GM10248 (cell line): ENCODE data around the gene PLEKHO2.

Source experiments
- CTCF ChIA-PET: fragments of 300-600 bp; sonication (Branson Sonifier 250); formaldehyde crosslinking; extraction: SDS; loops from one replicate; lab custom pipeline; 2021; ENCODE audit warnings: antibody characterized with exemption; lab: Yijun Ruan, JAX
- POLR2A ChIA-PET: fragments of 350-650 bp; sonication (Branson Sonifier 250); formaldehyde crosslinking; extraction: SDS; loops from one replicate; lab custom pipeline; 2020; ENCODE audit warnings: antibody characterized with exemption; lab: Yijun Ruan, JAX
- DNase-seq: peaks from one replicate; pipeline ENCODE4 v3.0.0; 2012; ENCODE audit errors: extremely low spot score
- CTCF ChIP-seq: IDR thresholded peaks from 2 replicates; pipeline ENCODE4 v1.5.1; 2012; ENCODE audit warnings: mild to moderate bottlenecking, low read depth; ENCODE audit errors: extremely low read depth, missing control alignments, control extremely low read depth

The PLEKHO2 gene

GRCh38 chr15:64851503-64851840, 9.8 kb downstream of the PLEKHO2 start:
- no peak for TF ChIP-seq CTCF
- ChIA-PET POLR2A (interaction anchor here (0.6 kb wide), 1 partner anchor 10 kb away, joined by 3 read pairs; the partner anchor contains the start of gene PLEKHO2), CTCF (interaction anchor here (0.8 to 1.5 kb wide), 5 partner anchors 9 to 54 kb away, joined by 3 to 6 read pairs (median 5); no protein-coding TSS in a partner anchor)
- DNase-seq = no peak

- no peak for TF ChIP-seq CTCF
- DNase-seq = no peak
- ChIA-PET POLR2A (no interaction called here), CTCF (interaction anchor here (0.7 to 1.3 kb wide), 3 partner anchors 10 to 62 kb away, joined by 3 read pairs; no protein-coding TSS in a partner anchor)
These were observed 12.3 kb downstream of the PLEKHO2 start for GRCh38 chr15:64854041-64854440.

GRCh38 chr15:64854526-64854925, 12.8 kb downstream of the PLEKHO2 start:
- no peak for DNase-seq
- no peak for TF ChIP-seq CTCF
- POLR2A ChIA-PET = interaction anchor here (0.8 kb wide), 1 partner anchor 28 kb away, joined by 3 read pairs; no protein-coding TSS in a partner anchor
- CTCF ChIA-PET = interaction anchor here (0.7 to 1.3 kb wide), 3 partner anchors 10 to 62 kb away, joined by 3 read pairs; no protein-coding TSS in a partner anchor

- no peak for TF ChIP-seq CTCF
- POLR2A ChIA-PET = interaction anchor here (0.7 to 1.2 kb wide), 3 partner anchors 18 to 38 kb away, joined by 3 to 4 read pairs (median 3); no protein-coding TSS in a partner anchor
- CTCF ChIA-PET = interaction anchor here (1.3 kb wide), 1 partner anchor 61 kb away, joined by 3 read pairs; no protein-coding TSS in a partner anchor
- no peak for DNase-seq
These were observed 13.7 kb downstream of the PLEKHO2 start for GRCh38 chr15:64855205-64855975.

GRCh38 chr15:64856429-64857145, 14.9 kb downstream of the PLEKHO2 start:
- no peak for DNase-seq
- no peak for TF ChIP-seq CTCF
- ChIA-PET CTCF (no interaction called here), POLR2A (interaction anchor here (0.6 to 1.2 kb wide), 3 partner anchors 10 to 16 kb away, joined by 3 read pairs; no protein-coding TSS in a partner anchor)

- POLR2A ChIA-PET = interaction anchor here (1.1 kb wide), 1 partner anchor 11 kb away, joined by 3 read pairs; no protein-coding TSS in a partner anchor
- no peak for TF ChIP-seq CTCF
- DNase-seq = no peak
- CTCF ChIA-PET = no interaction called here
These were observed 15.7 kb downstream of the PLEKHO2 start for GRCh38 chr15:64857421-64857820.
